ENCODE results near the gene ZNF83. TPM values are rescaled to one million over a fixed set of nuclear protein-coding genes. Genes with fewer than 3 reads are reported as not detected.

ZNF83 gene
- total RNA-seq, 2 donors from 2014 or later, result 9.6 to 19.7 TPM

DNA sequence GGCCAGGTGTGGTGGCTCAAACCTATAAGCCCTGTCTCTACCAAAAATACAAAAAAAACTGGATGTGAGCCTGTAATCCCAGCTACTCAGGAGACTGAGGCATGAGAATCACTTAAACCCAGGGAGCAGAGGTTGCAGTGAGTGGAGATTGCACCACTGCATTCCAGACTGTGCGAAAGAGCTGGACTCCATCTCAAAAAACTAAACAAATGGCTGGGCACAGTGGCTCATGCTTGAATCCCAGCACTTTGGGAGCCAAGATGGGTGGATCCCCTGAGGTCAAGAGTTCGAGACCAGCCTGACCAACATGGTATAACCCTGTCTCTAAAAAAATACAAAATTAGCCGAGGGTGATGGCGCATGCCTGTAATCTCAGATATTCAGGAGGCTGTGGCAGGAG lies 34.9 kb upstream of the ZNF83 start:
- Histone ChIP-seq H3K4me3 (no peak overlapping the region), H3K4me1 (no peaks in the 10 kb centered on the region), H3K27ac (no peak overlapping the region), H3K9me3 (no peaks in the 10 kb centered on the region), H3K9ac (ENCODE audit: low read depth in 2 of 2, low read length in 2 of 2) (no peak overlapping the region), H3K27me3 (no peaks in the 10 kb centered on the region), H3K36me3 (no peaks in the 10 kb centered on the region)
- intact Hi-C loops (cut with DNase I), result no loop called here
- TF ChIP-seq, protein P1, sequence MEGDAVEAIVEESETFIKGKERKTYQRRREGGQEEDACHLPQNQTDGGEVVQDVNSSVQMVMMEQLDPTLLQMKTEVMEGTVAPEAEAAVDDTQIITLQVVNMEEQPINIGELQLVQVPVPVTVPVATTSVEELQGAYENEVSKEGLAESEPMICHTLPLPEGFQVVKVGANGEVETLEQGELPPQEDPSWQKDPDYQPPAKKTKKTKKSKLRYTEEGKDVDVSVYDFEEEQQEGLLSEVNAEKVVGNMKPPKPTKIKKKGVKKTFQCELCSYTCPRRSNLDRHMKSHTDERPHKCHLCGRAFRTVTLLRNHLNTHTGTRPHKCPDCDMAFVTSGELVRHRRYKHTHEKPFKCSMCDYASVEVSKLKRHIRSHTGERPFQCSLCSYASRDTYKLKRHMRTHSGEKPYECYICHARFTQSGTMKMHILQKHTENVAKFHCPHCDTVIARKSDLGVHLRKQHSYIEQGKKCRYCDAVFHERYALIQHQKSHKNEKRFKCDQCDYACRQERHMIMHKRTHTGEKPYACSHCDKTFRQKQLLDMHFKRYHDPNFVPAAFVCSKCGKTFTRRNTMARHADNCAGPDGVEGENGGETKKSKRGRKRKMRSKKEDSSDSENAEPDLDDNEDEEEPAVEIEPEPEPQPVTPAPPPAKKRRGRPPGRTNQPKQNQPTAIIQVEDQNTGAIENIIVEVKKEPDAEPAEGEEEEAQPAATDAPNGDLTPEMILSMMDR (IDR thresholded peaks at IDR 0.05), result no peak
- no peak for DNase-seq

DNA sequence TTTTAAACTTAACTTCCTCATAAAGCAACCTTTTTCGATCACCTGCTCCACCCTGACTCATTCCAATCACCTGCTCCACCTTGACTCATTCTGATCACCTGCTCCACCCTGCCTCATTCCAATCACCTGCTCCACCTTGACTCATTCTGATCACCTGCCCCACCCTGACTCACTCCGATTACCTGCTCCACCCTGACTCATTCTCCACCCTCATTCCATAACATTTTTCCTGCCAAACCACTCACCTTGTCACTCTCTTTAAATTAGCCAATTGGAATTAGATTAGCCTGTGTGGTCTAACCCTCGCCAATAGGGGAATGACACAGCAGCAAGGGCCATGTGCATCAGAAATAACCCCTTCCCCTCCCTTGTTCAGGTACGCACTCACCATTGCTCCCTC lies 31.9 kb upstream of the ZNF83 start:
- Histone ChIP-seq H3K9me3 (no peaks in the 10 kb centered on the region), H3K27me3 (no peaks in the 10 kb centered on the region), H3K36me3 (no peaks in the 10 kb centered on the region), H3K27ac (no peak overlapping the region), H3K9ac (ENCODE audit: low read depth in 2 of 2, low read length in 2 of 2) (no peak overlapping the region), H3K4me1 (no peaks in the 10 kb centered on the region), H3K4me3 (no peak overlapping the region)
- no peak for DNase-seq
- TF ChIP-seq, protein P1 (IDR thresholded peaks at IDR 0.05), result no peak
- intact Hi-C loops (cut with DNase I), result no loop called here

DNA sequence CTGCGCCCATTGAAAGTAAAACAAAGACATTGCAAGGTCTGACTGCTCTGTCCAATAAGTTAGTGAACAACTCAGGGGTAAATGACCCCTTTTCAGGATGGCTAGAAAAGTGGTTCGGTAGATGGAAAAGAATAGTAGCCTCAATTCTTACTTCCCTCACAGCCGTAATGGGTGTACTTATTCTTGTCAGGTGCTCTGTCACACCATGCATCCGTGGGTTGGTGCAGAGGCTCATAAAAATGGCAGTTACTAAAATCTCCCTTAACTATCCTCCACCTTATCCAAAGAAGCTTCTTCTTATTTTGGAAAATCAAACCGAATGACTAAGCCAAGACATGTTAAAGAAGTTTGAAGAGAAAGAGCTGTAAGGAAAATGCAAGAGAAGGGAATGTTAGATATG lies 31.4 kb upstream of the ZNF83 start:
- no peaks in the 10 kb centered on the region for H3K36me3 ChIP-seq
- TF ChIP-seq, protein P1 (IDR thresholded peaks at IDR 0.05), result no peak
- H3K27ac ChIP-seq, result no peak overlapping the region
- H3K4me3 ChIP-seq, result no peak overlapping the region
- no peaks in the 10 kb centered on the region for H3K4me1 ChIP-seq
- H3K9me3 ChIP-seq, result no peaks in the 10 kb centered on the region
- no peak for DNase-seq
- intact Hi-C loops (cut with DNase I), result no loop called here
- H3K9ac ChIP-seq (ENCODE audit: low read depth in 2 of 2, low read length in 2 of 2), result no peak overlapping the region
- no peaks in the 10 kb centered on the region for H3K27me3 ChIP-seq

DNA sequence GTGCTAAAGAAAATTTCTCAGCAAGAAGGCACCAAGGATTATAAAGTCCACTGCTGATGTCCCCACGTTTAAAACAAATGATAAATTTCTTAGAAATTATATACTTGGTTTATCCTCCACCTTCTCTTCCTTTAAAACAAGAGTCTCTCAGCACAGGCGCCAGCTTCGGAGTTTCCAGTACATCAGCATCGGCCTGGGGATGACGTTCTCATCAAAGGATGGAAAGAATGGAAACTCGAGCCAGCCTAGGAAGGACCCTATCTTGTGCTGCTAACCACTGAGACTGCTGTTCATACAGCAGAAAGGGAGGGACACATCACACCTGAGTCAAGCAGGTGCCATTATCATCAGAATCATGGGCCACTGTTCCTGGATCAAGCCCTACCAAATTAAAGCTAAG lies 29.8 kb upstream of the ZNF83 start:
- no peak for DNase-seq
- Histone ChIP-seq H3K27ac (no peak overlapping the region), H3K27me3 (no peaks in the 10 kb centered on the region), H3K4me1 (no peaks in the 10 kb centered on the region), H3K36me3 (no peaks in the 10 kb centered on the region), H3K9ac (ENCODE audit: low read depth in 2 of 2, low read length in 2 of 2) (no peak overlapping the region), H3K4me3 (no peak overlapping the region), H3K9me3 (no peaks in the 10 kb centered on the region)
- TF ChIP-seq, protein P1 (IDR thresholded peaks at IDR 0.05), result no peak
- intact Hi-C loops (cut with DNase I), result no loop called here

DNA sequence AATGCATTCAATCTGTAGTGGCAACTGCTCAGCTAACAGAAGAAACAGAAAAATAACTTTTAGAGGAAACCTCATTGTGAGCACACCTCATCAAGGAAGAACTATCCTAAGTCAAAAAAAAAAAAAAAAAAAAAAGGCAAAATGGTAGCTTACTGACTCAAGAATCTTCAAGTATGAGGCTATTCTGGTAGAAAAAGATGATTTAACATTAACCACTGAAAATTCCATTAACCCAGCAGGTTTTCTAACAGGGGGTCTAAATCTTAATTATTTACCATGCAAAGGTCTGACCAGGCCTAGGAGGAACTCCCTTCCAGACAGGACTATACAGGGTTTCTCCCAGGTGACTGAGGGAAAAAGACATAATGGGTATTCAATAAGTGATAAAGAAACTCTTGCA lies 28.4 kb upstream of the ZNF83 start:
- intact Hi-C loops (cut with DNase I), result no loop called here
- Histone ChIP-seq H3K27ac (no peak overlapping the region), H3K27me3 (no peaks in the 10 kb centered on the region), H3K36me3 (no peaks in the 10 kb centered on the region), H3K9me3 (no peaks in the 10 kb centered on the region), H3K4me3 (no peak overlapping the region), H3K9ac (ENCODE audit: low read depth in 2 of 2, low read length in 2 of 2) (no peak overlapping the region), H3K4me1 (no peaks in the 10 kb centered on the region)
- TF ChIP-seq, protein P1 (IDR thresholded peaks at IDR 0.05), result no peak
- DNase-seq, result no peak

DNA sequence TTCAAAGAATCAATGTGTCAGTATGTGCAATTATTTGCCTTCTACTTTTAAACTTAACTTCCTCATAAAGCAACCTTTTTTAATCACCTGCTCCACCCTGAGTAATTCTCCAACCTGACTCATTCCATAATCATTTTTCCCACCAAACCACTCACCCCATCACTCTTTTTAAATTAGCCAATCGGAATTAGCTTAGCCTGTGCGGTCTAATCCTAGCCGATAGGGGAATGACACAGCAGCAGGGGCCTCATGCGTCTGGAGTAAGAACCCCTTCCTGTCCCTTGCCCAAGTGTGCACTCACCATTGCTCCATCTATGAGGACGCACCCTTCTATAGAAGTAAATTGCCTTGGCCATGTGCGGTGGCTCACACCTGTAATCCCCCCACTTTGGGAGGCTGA lies 27.4 kb upstream of the ZNF83 start:
- intact Hi-C loops (cut with DNase I), result no loop called here
- Histone ChIP-seq H3K36me3 (no peaks in the 10 kb centered on the region), H3K27me3 (no peaks in the 10 kb centered on the region), H3K27ac (no peak overlapping the region), H3K4me3 (no peak overlapping the region), H3K4me1 (no peaks in the 10 kb centered on the region), H3K9ac (ENCODE audit: low read depth in 2 of 2, low read length in 2 of 2) (no peak overlapping the region), H3K9me3 (no peaks in the 10 kb centered on the region)
- no peak for DNase-seq
- TF ChIP-seq, protein P1 (IDR thresholded peaks at IDR 0.05), result no peak

Measured in colonic mucosa (tissue), 4 donors.